Fibroblast of peridontal ligament (primary cell): ENCODE data around the gene ANTXR1.

ENCODE experiments used
- DNase-seq: peaks from one replicate; pipeline ENCODE4 v3.0.0-alpha.2; 2010; ENCODE audit errors: extremely low read depth

The ANTXR1 gene

DNA sequence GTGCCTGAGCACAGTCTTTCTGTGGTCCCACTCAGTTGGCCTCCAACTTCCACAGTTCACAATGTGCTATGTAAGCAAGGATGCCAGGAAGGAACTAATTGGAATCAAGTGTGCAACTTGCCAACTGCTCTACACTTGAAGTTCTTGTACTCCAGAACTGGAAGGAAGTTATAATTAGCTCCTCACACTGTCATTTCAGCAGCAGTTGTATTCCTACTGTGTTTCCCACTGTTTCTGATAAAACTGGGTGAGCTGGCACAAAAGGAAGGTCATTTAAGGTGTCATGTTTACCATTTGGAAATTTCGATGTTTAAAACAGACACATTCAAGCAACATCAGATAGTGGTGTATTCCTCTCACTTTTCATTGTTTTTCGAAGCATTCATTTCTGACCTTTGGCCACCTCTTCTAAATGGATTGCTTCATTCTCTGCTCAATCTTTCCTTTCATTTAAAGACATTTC is 84.2 kb downstream of the ANTXR1 start:
- DNase-seq, result no peak

- no peak for DNase-seq
These were observed 85.1 kb downstream of the ANTXR1 start for GRCh38 chr2:69097891-69098655.

DNA sequence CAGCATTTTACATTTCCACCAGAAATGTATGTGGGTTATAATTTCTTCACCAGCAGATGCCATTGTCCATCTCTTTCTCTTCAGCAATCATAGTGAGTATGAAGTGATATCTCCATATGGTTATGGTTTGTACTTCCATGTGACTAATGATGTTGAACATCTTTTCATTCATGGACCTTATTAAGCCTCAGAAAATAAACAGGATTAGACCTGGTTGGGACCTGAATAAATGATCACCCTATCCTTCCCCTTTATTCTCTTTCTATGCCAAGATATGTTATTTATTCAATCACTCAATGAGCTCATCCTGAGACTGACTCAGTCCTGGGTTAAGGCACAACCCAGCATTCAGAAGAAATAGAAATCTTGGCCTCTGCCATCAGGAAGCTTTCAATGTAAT is 86.6 kb downstream of the ANTXR1 start:
- DNase-seq, result peak; percentile 56

DNA sequence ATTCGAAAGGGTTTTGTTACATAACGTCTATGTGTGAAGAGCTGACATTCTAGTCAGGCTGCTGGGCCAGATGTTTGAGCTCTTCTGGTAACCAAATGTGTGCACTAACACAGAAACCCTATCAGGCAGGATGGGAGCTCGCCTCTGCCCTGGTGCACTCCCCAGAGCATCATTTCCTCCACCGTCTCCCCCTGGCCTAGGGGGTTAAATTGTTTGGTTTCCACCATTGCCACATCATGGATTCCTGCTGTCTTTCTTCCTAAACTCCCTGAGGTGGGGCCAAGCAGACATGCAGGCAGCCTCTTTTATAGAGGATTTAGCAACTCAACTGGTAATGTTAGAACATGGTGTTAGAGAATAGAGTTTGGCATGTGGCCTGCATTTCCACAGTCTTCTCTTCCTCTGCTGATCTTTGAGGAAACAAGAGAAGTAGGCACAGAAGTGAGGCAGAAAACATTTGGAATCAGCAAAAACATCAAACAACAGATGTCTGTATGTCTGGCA is 87.3 kb downstream of the ANTXR1 start:
- DNase-seq, result peak; percentile 76

GRCh38 chr2:69102041-69102593 is 89.1 kb downstream of the ANTXR1 start:
- no peak for DNase-seq

GRCh38 chr2:69103419-69103818 is 90.4 kb downstream of the ANTXR1 start:
- no peak for DNase-seq

GRCh38 chr2:69104261-69104660 is 91.3 kb downstream of the ANTXR1 start:
- no peak for DNase-seq

GRCh38 chr2:69109255-69109654 is 96.3 kb downstream of the ANTXR1 start:
- DNase-seq, result peak; percentile 47

DNA sequence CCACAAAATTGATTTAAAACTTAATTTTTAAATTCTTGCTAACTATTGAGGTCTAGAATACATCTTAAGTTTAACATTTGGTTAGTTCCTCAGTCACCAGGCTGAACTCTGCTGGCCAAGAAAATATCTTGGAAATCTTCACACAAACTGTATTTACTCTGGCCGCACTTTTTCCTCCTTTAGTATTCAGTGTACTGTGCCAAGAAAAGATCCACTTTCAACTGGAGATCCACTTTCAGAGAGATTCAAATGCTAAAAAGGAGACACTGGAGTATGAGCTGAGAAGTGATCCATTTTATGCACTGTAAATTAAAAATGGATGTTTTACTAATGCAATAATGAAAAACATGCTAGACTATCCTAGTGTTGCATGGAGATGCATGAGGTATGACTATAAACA is 98.1 kb downstream of the ANTXR1 start:
- DNase-seq, result peak; percentile 67

GRCh38 chr2:69113627-69114026 is 100.6 kb downstream of the ANTXR1 start:
- peak; percentile 38 for DNase-seq

- no peak for DNase-seq
These were observed 101.6 kb downstream of the ANTXR1 start for GRCh38 chr2:69114534-69114933.

DNA sequence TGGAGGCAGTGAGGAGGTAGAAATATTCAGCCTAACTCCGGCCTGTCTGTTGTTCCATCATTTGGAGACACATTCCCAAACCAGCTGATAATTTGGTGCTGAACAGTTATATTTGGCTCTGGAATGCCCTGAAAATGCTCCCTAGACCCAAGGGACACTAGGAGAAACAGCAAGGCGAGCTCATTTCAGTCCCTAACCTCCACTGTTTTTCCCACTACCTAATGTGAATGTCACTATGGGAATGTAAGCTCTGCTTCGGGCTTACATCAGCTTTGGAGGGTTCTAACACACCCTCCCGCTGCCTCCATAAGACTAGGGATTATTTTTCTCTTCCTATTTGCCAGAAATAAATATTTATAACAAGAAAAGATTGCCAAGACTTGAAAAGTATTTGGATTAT is 103.5 kb downstream of the ANTXR1 start:
- DNase-seq, result peak; percentile 70

- peak; percentile 90 for DNase-seq
These were observed 105.6 kb downstream of the ANTXR1 start for GRCh38 chr2:69118609-69119008.

GRCh38 chr2:69119104-69119894 is 106.3 kb downstream of the ANTXR1 start:
- no peak for DNase-seq

- peak; percentile 25 for DNase-seq
These were observed 109.3 kb downstream of the ANTXR1 start for GRCh38 chr2:69122271-69122670.

- DNase-seq, result no peak
These were observed 110.2 kb downstream of the ANTXR1 start for GRCh38 chr2:69123182-69123581.

DNA sequence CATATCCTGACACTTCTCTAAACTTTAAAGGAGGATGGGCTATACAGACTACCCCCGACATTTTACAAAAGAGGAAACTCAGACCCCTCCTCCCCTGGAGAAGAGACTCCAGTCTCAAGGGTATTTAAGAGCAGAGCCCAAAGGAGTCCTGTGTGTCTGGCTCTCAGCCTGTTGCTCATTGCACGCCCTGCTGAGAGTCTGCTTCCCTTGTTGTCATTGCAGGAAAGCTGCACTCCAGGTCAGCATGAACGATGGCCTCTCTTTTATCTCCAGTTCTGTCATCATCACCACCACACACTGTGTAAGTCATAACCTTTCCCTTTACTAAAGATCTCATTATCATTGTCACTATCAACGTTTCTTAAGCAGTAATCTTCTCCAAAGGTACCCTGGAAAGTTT is 111.4 kb downstream of the ANTXR1 start:
- no peak for DNase-seq

GRCh38 chr2:69125816-69126215 is 112.8 kb downstream of the ANTXR1 start:
- no peak for DNase-seq

- DNase-seq, result no peak
These were observed 113.4 kb downstream of the ANTXR1 start for GRCh38 chr2:69126341-69126740.

- DNase-seq, result no peak
These were observed 118.5 kb downstream of the ANTXR1 start for GRCh38 chr2:69131452-69131851.

GRCh38 chr2:69131983-69132675 is 119.2 kb downstream of the ANTXR1 start:
- no peak for DNase-seq
